HepG2 (cell line): Measurements from ENCODE around the gene OSGIN1. TPM values are rescaled to one million over a fixed set of nuclear protein-coding genes. Genes with fewer than 3 reads are reported as not detected.

Experiments used
- AHR ChIP-seq: IDR thresholded peaks from 2 replicates; pipeline ENCODE4 v1.6.1; 2018; ENCODE audit warnings: missing genetic modification reagents, missing compliant biosample characterization
- HHEX ChIP-seq: IDR thresholded peaks from 2 replicates; pipeline ENCODE4 v1.6.1; 2016; ENCODE audit warnings: control low read depth
- JDP2 ChIP-seq: sonication (generic); formaldehyde crosslinking; IDR thresholded peaks from 2 replicates; pipeline ENCODE4 v1.8.1; 2022; ENCODE audit warnings: missing genetic modification reagents, borderline replicate concordance
- MNT ChIP-seq: fragments of 450-650 bp; IDR thresholded peaks from 2 replicates; pipeline ENCODE4 v1.6.1; 2016
- MTA1 ChIP-seq: sonication (generic); formaldehyde crosslinking; IDR thresholded peaks from 2 replicates; pipeline ENCODE4 v1.4.0; 2020; ENCODE audit warnings: missing genetic modification reagents, mild to moderate bottlenecking, borderline replicate concordance
- MXD3 ChIP-seq: IDR thresholded peaks from 2 replicates; pipeline ENCODE4 v1.6.1; 2016; ENCODE audit warnings: mild to moderate bottlenecking, missing biosample characterization, missing genetic modification reagents
- NR0B2 ChIP-seq: sonication (generic); formaldehyde crosslinking; IDR thresholded peaks from 2 replicates; pipeline ENCODE4 v1.4.0; 2020; ENCODE audit warnings: mild to moderate bottlenecking, missing genetic modification reagents
- PBX3 ChIP-seq: sonication (generic); formaldehyde crosslinking; IDR thresholded peaks from 2 replicates; pipeline ENCODE4 v1.8.1; 2023; ENCODE audit warnings: missing genetic modification reagents, inconsistent platforms, borderline replicate concordance
- POLR2AphosphoS2 ChIP-seq: IDR thresholded peaks from 2 replicates; pipeline ENCODE4 v1.6.1; 2011; ENCODE audit warnings: low read depth, low read length, improper control_type of control experiment
- PRMT3 ChIP-seq: sonication (generic); formaldehyde crosslinking; IDR thresholded peaks from 2 replicates; pipeline ENCODE4 v1.8.1; 2022; ENCODE audit warnings: low read depth, mild to moderate bottlenecking, moderate library complexity, missing genetic modification reagents, borderline replicate concordance
- PTBP1 ChIP-seq: fragments of 200-400 bp; formaldehyde crosslinking; IDR thresholded peaks from 2 replicates; pipeline ENCODE4 v1.6.1; 2018; ENCODE audit warnings: low read length, low read depth; ENCODE audit not compliant: poor library complexity, severe bottlenecking
- REL ChIP-seq: sonication (generic); formaldehyde crosslinking; conservative IDR thresholded peaks from 2 replicates; pipeline ENCODE4 v1.8.0; 2022; ENCODE audit warnings: mild to moderate bottlenecking, missing genetic modification reagents, moderate library complexity
- ZMYM2 ChIP-seq: sonication (generic); formaldehyde crosslinking; IDR thresholded peaks from 2 replicates; pipeline ENCODE4 v1.8.0; 2022; ENCODE audit warnings: mild to moderate bottlenecking, missing genetic modification reagents
- ZNF142 ChIP-seq: sonication (generic); formaldehyde crosslinking; IDR thresholded peaks from 2 replicates; pipeline ENCODE4 v1.4.0; 2020; ENCODE audit warnings: missing genetic modification reagents
- ZNF34 ChIP-seq: sonication (generic); formaldehyde crosslinking; IDR thresholded peaks from 2 replicates; pipeline ENCODE4 v1.4.0; 2020; ENCODE audit warnings: mild to moderate bottlenecking, missing genetic modification reagents, borderline replicate concordance
- ZNF740 ChIP-seq: sonication (generic); formaldehyde crosslinking; IDR thresholded peaks from 2 replicates; pipeline ENCODE4 v1.4.0; 2020; ENCODE audit warnings: missing genetic modification reagents
- ZNF891 ChIP-seq: sonication (generic); formaldehyde crosslinking; IDR thresholded peaks from 2 replicates; pipeline ENCODE4 v1.5.0; 2020; ENCODE audit warnings: mild to moderate bottlenecking, missing genetic modification reagents
- polyA plus RNA-seq, 8 experiments: library from polyadenylated mRNA; depleted of rRNA in 3 of 8; stranded (reverse) in 7 of 8; unstranded in 1 of 8; fragments of >200 nt; fragmentation: Illumina TruSeq in 4 of 8; extraction: Trizol in 4 of 8; gene quantifications; 2 replicates each; pipeline versions ENCODE4 v1.2.1 to v1.2.3, GENCODE V29; 2011 to 2016; ENCODE audit warnings: low read depth in 4 of 8, missing spikeins in 1 of 8, mixed read lengths in 1 of 8; ENCODE audit not compliant: insufficient read depth in 1 of 8
- total RNA-seq, 5 experiments: library from RNA; depleted of rRNA; stranded (reverse); fragments of >200 nt; fragmentation: Illumina TruSeq; extraction: Trizol; gene quantifications; 2 replicates each; pipeline ENCODE4 v1.2.3, GENCODE V29; 2016; ENCODE audit warnings: low read depth in 1 of 5

OSGIN1 gene
- total and polyA plus RNA-seq, 2 of the 13 experiments (the other 11 are each of a cell fraction or from before 2014, with no cell fraction given), result 20.5 to 27.1 TPM

- TF ChIP-seq MNT (peak; percentile 82), HHEX (peak; percentile 52; the same call in 1 of the 2 replicates), PRMT3 (CRISPR knock-in tag) (no peak), ZNF34 (CRISPR knock-in tag) (0 out of 2 replicates have a peak, but pooled peaks have one; percentile 28), POLR2AphosphoS2 (peak; percentile 97), AHR (CRISPR knock-in tag) (no peak), REL (CRISPR knock-in tag) (no peak), JDP2 (CRISPR knock-in tag) (no peak), PTBP1 (no peak), PBX3 (CRISPR knock-in tag) (0 out of 2 replicates have a peak, but pooled peaks have one; percentile 53), NR0B2 (CRISPR knock-in tag) (no peak), MTA1 (peak; percentile 64; the same call in 1 of the 2 replicates), MXD3 (CRISPR knock-in tag) (peak; percentile 61), ZNF891 (no peak), ZNF142 (CRISPR knock-in tag) (peak; percentile 65; the same call in 1 of the 2 replicates), ZMYM2 (CRISPR knock-in tag) (0 out of 2 replicates have a peak, but pooled peaks have one; percentile 56), ZNF740 (CRISPR knock-in tag) (peak; percentile 85; the same call in 1 of the 2 replicates)
These were observed at the start of gene OSGIN1 (continued) for GRCh38 chr16:83952940-83953795.
